ENCODE results near the gene ODF4.
"Not testable (repeated sequence)": the region's sequence is repeated elsewhere in the genome, so short reads cannot be mapped to it uniquely, and the experiment has no call there.

The ODF4 gene

GRCh38 chr17:8369944-8370343 is 30.3 kb downstream of the ODF4 start:
- no peak for DNase-seq

- no peak for DNase-seq
These were observed 32.1 kb downstream of the ODF4 start for GRCh38 chr17:8371786-8372185.

GRCh38 chr17:8372422-8372821 is 32.8 kb downstream of the ODF4 start:
- DNase-seq: no peak

- DNase-seq: not testable (repeated sequence)
These were observed 34.2 kb downstream of the ODF4 start for GRCh38 chr17:8373856-8374255.

GRCh38 chr17:8375738-8376259 is 36.2 kb downstream of the ODF4 start:
- peak; percentile 50 to 56 for DNase-seq

- peak; percentile 95 to 98 for DNase-seq
These were observed 36.8 kb downstream of the ODF4 start, which contains the start of gene KRABD2 for GRCh38 chr17:8376271-8377067. TSS of gene KRABD2 (minus strand) at chr17:8376704.

- DNase-seq: no peak
These were observed 37.8 kb downstream of the ODF4 start for GRCh38 chr17:8377422-8377821.

GRCh38 chr17:8378117-8378516 is 38.5 kb downstream of the ODF4 start:
- DNase-seq: not testable (repeated sequence)

GRCh38 chr17:8380049-8380448 is 40.4 kb downstream of the ODF4 start:
- no peak for DNase-seq

- no peak for DNase-seq
These were observed 42.6 kb downstream of the ODF4 start for GRCh38 chr17:8382052-8382879.

- no peak for DNase-seq
These were observed 43.2 kb downstream of the ODF4 start for GRCh38 chr17:8382880-8383142.

- DNase-seq: peak; percentile 99 to 100
These were observed 43.6 kb downstream of the ODF4 start, which contains the start of gene RPL26 for GRCh38 chr17:8383143-8383822. TSS of gene RPL26 (minus strand) at chr17:8383193. CDS start at chr17:8382310, 883 bp downstream.

- DNase-seq: no peak
These were observed 45.2 kb downstream of the ODF4 start for GRCh38 chr17:8384801-8385378.

GRCh38 chr17:8386841-8387240 is 47.2 kb downstream of the ODF4 start:
- DNase-seq: no peak

GRCh38 chr17:8387914-8388651 is 48.4 kb downstream of the ODF4 start:
- DNase-seq: no peak

GRCh38 chr17:8391711-8392110 is 52.1 kb downstream of the ODF4 start:
- DNase-seq: no peak

GRCh38 chr17:8392274-8392673 is 52.6 kb downstream of the ODF4 start:
- DNase-seq: no peak

GRCh38 chr17:8392674-8393469 is 53.2 kb downstream of the ODF4 start:
- no peak for DNase-seq

- no peak for DNase-seq
These were observed 54.0 kb downstream of the ODF4 start for GRCh38 chr17:8393470-8394231.

GRCh38 chr17:8394497-8394896 is 54.9 kb downstream of the ODF4 start:
- not testable (repeated sequence) for DNase-seq

Measured in SHP77 (cell line).